HepG2 (cell line): ENCODE results near the gene IGF2. TPM values are rescaled to one million over a fixed set of nuclear protein-coding genes. Genes with fewer than 3 reads are reported as not detected.

Experiments used
- GABPA ChIP-seq, 2 experiments: IDR thresholded peaks; 2 replicates each; pipeline ENCODE4 v1.6.1; 2011 to 2016; ENCODE audit warnings: low read depth in 2 of 2, low read length in 1 of 2, missing biosample characterization in 1 of 2, missing genetic modification characterization in 1 of 2
- IRX3 ChIP-seq: sonication (generic); formaldehyde crosslinking; IDR thresholded peaks from 2 replicates; pipeline ENCODE4 v1.8.1; 2023; ENCODE audit warnings: mild to moderate bottlenecking, low read depth, missing genetic modification reagents, borderline replicate concordance
- KLF15 ChIP-seq: sonication (generic); formaldehyde crosslinking; IDR thresholded peaks from 2 replicates; pipeline ENCODE4 v1.8.1; 2023; ENCODE audit warnings: borderline replicate concordance, mild to moderate bottlenecking, inconsistent platforms, missing genetic modification reagents, mixed read lengths
- KLF16 ChIP-seq, 2 experiments: sonication (generic) in 1 of 2; formaldehyde crosslinking in 1 of 2; IDR thresholded peaks; 2 replicates each; pipeline versions ENCODE4 v1.6.1 to v1.8.0; 2016 to 2023; ENCODE audit warnings: missing genetic modification reagents in 2 of 2, missing compliant biosample characterization in 1 of 2
- MBNL3 ChIP-seq: fragments of 250-450 bp; sonication (Bioruptor Pico); conservative IDR thresholded peaks from 2 replicates; pipeline ENCODE4 v1.8.0; 2022; ENCODE audit warnings: mild to moderate bottlenecking, inconsistent platforms
- MED1 ChIP-seq: sonication (generic); formaldehyde crosslinking; IDR thresholded peaks from 2 replicates; pipeline ENCODE4 v1.4.0; 2020; ENCODE audit warnings: missing genetic modification reagents
- MED8 ChIP-seq: sonication (generic); formaldehyde crosslinking; IDR thresholded peaks from 2 replicates; pipeline ENCODE4 v1.8.1; 2023; ENCODE audit warnings: mild to moderate bottlenecking, missing genetic modification reagents; ENCODE audit not compliant: insufficient replicate concordance
- PAF1 ChIP-seq: IDR thresholded peaks from 2 replicates; pipeline ENCODE4 v1.6.1; 2016; ENCODE audit warnings: missing genetic modification reagents, missing compliant biosample characterization
- SRF ChIP-seq: IDR thresholded peaks from 2 replicates; pipeline ENCODE4 v1.6.1; 2011; ENCODE audit warnings: mild to moderate bottlenecking, low read depth, low read length, moderate library complexity
- STAG1 ChIP-seq: sonication (generic); formaldehyde crosslinking; IDR thresholded peaks from 2 replicates; pipeline ENCODE4 v1.4.0; 2020; ENCODE audit warnings: missing genetic modification reagents
- TCF12 ChIP-seq, 2 experiments: fragments of 450-650 bp in 1 of 2; sonication (generic) in 1 of 2; formaldehyde crosslinking in 1 of 2; IDR thresholded peaks; 2 replicates each; pipeline versions ENCODE4 v1.6.1 to v1.8.0; 2017 to 2022; ENCODE audit warnings: antibody characterized with exemption in 1 of 2, mild to moderate bottlenecking in 1 of 2, missing genetic modification reagents in 1 of 2, moderate library complexity in 1 of 2
- TFDP1 ChIP-seq: IDR thresholded peaks from 2 replicates; pipeline ENCODE4 v1.6.1; 2016; ENCODE audit warnings: missing compliant biosample characterization, missing genetic modification reagents, borderline replicate concordance
- ZBTB33 ChIP-seq: sonication (generic); formaldehyde crosslinking; IDR thresholded peaks from 2 replicates; pipeline ENCODE4 v1.4.0; 2020; ENCODE audit warnings: missing genetic modification reagents
- ZKSCAN5 ChIP-seq: sonication (generic); formaldehyde crosslinking; IDR thresholded peaks from 2 replicates; pipeline ENCODE4 v1.5.1; 2020; ENCODE audit warnings: mild to moderate bottlenecking, missing genetic modification reagents
- ZNF816 ChIP-seq: sonication (generic); formaldehyde crosslinking; IDR thresholded peaks from 2 replicates; pipeline ENCODE4 v1.8.0; 2022; ENCODE audit warnings: missing genetic modification reagents, mild to moderate bottlenecking, borderline replicate concordance
- ZSCAN20 ChIP-seq: sonication (generic); formaldehyde crosslinking; IDR thresholded peaks from 2 replicates; pipeline ENCODE4 v1.4.0; 2020; ENCODE audit warnings: missing genetic modification reagents, mild to moderate bottlenecking, borderline replicate concordance
- polyA plus RNA-seq, 8 experiments: library from polyadenylated mRNA; depleted of rRNA in 3 of 8; stranded (reverse) in 7 of 8; unstranded in 1 of 8; fragments of >200 nt; fragmentation: Illumina TruSeq in 4 of 8; extraction: Trizol in 4 of 8; gene quantifications; 2 replicates each; pipeline versions ENCODE4 v1.2.1 to v1.2.3, GENCODE V29; 2011 to 2016; ENCODE audit warnings: low read depth in 4 of 8, missing spikeins in 1 of 8, mixed read lengths in 1 of 8; ENCODE audit not compliant: insufficient read depth in 1 of 8
- total RNA-seq, 5 experiments: library from RNA; depleted of rRNA; stranded (reverse); fragments of >200 nt; fragmentation: Illumina TruSeq; extraction: Trizol; gene quantifications; 2 replicates each; pipeline ENCODE4 v1.2.3, GENCODE V29; 2016; ENCODE audit warnings: low read depth in 1 of 5
- TF ChIP-seq, protein P1 (sequence below): IDR thresholded peaks from 2 replicates; pipeline ENCODE4 v1.6.1; 2016; ENCODE audit warnings: low read depth, control low read depth
- TF ChIP-seq, protein P2 (sequence below): sonication (generic); formaldehyde crosslinking; IDR thresholded peaks from 2 replicates; pipeline ENCODE4 v1.9.0; 2021; ENCODE audit warnings: missing genetic modification reagents, mild to moderate bottlenecking, borderline replicate concordance
- TF ChIP-seq, protein P3 (sequence below): sonication (generic); formaldehyde crosslinking; IDR thresholded peaks from 2 replicates; pipeline ENCODE4 v1.4.0; 2020; ENCODE audit warnings: missing genetic modification reagents, borderline replicate concordance
- TF ChIP-seq, protein P4 (sequence below): sonication (generic); formaldehyde crosslinking; IDR thresholded peaks from 2 replicates; pipeline ENCODE4 v1.5.0; 2020; ENCODE audit warnings: missing genetic modification reagents

The IGF2 gene
- total and polyA plus RNA-seq, 2 of the 13 experiments (the other 11 are each of a cell fraction or from before 2014, with no cell fraction given), result 79.1 to 254 TPM

GRCh38 chr11:2139123-2139521 is at the start of gene IGF2 (continued):
- TF ChIP-seq IRX3 (CRISPR knock-in tag), result 0 out of 2 replicates have a peak, but pooled peaks have one; percentile 58
- no peak for TF ChIP-seq ZSCAN20 (CRISPR knock-in tag)
- TF ChIP-seq, protein P1, sequence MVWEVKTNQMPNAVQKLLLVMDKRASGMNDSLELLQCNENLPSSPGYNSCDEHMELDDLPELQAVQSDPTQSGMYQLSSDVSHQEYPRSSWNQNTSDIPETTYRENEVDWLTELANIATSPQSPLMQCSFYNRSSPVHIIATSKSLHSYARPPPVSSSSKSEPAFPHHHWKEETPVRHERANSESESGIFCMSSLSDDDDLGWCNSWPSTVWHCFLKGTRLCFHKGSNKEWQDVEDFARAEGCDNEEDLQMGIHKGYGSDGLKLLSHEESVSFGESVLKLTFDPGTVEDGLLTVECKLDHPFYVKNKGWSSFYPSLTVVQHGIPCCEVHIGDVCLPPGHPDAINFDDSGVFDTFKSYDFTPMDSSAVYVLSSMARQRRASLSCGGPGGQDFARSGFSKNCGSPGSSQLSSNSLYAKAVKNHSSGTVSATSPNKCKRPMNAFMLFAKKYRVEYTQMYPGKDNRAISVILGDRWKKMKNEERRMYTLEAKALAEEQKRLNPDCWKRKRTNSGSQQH (CRISPR knock-in tag), result no peak
- TF ChIP-seq ZKSCAN5 (CRISPR knock-in tag), result no peak
- TF ChIP-seq, protein P2, sequence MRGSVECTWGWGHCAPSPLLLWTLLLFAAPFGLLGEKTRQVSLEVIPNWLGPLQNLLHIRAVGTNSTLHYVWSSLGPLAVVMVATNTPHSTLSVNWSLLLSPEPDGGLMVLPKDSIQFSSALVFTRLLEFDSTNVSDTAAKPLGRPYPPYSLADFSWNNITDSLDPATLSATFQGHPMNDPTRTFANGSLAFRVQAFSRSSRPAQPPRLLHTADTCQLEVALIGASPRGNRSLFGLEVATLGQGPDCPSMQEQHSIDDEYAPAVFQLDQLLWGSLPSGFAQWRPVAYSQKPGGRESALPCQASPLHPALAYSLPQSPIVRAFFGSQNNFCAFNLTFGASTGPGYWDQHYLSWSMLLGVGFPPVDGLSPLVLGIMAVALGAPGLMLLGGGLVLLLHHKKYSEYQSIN (CRISPR knock-in tag), result no peak
- peak; percentile 83 for TF ChIP-seq MED1 (CRISPR knock-in tag)
- no peak for TF ChIP-seq STAG1 (CRISPR knock-in tag)
- TF ChIP-seq TFDP1 (CRISPR knock-in tag), result peak; percentile 15; the same call in 1 of the 2 replicates
- 0 out of 2 replicates have a peak, but pooled peaks have one; percentile 4 for TF ChIP-seq SRF
- no peak for TF ChIP-seq TCF12 (IDR thresholded peaks at IDR 0.05)
- peak; percentile 65; the same call in 1 of the 2 replicates for TF ChIP-seq TCF12 (CRISPR knock-in tag; IDR thresholded peaks at IDR 0.05)
- TF ChIP-seq, protein P3, sequence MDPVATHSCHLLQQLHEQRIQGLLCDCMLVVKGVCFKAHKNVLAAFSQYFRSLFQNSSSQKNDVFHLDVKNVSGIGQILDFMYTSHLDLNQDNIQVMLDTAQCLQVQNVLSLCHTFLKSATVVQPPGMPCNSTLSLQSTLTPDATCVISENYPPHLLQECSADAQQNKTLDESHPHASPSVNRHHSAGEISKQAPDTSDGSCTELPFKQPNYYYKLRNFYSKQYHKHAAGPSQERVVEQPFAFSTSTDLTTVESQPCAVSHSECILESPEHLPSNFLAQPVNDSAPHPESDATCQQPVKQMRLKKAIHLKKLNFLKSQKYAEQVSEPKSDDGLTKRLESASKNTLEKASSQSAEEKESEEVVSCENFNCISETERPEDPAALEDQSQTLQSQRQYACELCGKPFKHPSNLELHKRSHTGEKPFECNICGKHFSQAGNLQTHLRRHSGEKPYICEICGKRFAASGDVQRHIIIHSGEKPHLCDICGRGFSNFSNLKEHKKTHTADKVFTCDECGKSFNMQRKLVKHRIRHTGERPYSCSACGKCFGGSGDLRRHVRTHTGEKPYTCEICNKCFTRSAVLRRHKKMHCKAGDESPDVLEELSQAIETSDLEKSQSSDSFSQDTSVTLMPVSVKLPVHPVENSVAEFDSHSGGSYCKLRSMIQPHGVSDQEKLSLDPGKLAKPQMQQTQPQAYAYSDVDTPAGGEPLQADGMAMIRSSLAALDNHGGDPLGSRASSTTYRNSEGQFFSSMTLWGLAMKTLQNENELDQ, result no peak
- TF ChIP-seq GABPA (IDR thresholded peaks at IDR 0.05; ENCODE audit: low read depth, low read length), result no peak
- TF ChIP-seq GABPA (CRISPR knock-in tag; IDR thresholded peaks at IDR 0.05; ENCODE audit: low read depth), result no peak
- no peak for TF ChIP-seq MBNL3
- no peak for TF ChIP-seq ZBTB33 (CRISPR knock-in tag)
- TF ChIP-seq ZNF816 (CRISPR knock-in tag), result 0 out of 2 replicates have a peak, but pooled peaks have one; percentile 49
- TF ChIP-seq, protein P4, sequence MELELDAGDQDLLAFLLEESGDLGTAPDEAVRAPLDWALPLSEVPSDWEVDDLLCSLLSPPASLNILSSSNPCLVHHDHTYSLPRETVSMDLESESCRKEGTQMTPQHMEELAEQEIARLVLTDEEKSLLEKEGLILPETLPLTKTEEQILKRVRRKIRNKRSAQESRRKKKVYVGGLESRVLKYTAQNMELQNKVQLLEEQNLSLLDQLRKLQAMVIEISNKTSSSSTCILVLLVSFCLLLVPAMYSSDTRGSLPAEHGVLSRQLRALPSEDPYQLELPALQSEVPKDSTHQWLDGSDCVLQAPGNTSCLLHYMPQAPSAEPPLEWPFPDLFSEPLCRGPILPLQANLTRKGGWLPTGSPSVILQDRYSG (CRISPR knock-in tag), result no peak
- no peak for TF ChIP-seq KLF15 (CRISPR knock-in tag)
- TF ChIP-seq KLF16 (CRISPR knock-in tag; IDR thresholded peaks at IDR 0.05), result 0 out of 4 replicates have a peak, but pooled peaks of 1 of the 2 experiments have one; percentile 36
- TF ChIP-seq PAF1 (CRISPR knock-in tag), result no peak
- peak; percentile 68 for TF ChIP-seq MED8 (CRISPR knock-in tag)
